ENCODE data around the gene PFAS. TPM values are rescaled to one million over a fixed set of nuclear protein-coding genes. Genes with fewer than 3 reads are reported as not detected.
A peak's percentile ranks its signal among the peaks of the same experiment; 100 is the strongest.

The PFAS gene
- total and polyA plus RNA-seq, 10 donors = 12.6 to 70.3 (median 26.4) TPM

- Histone ChIP-seq H3K36me3 (peaks cover 0 to 5% (median 0%) of the 10 kb centered on the region in 6 donors), H3K4me3 (no peak overlapping the region), H3K4me1 (peaks cover 11 to 76% (median 48%) of the 10 kb centered on the region in 6 donors), H3K9me3 (no peaks in the 10 kb centered on the region), H3K27me3 (replicated peaks in 1 of 7) (no peaks in the 10 kb centered on the region), H3K27ac (peak overlapping the region in 7 of 8 donors; percentile 13 to 72 (median 44))
- intact Hi-C loops (cut with DNase I; ENCODE audit: low total_unique reads) = loop anchor here (10.0 kb wide), 1 partner anchor 68 kb away; no protein-coding TSS in a partner anchor
- DNase-seq = no peak
- 43 to 61% (median 57%) methylated on average over 5 of the region's 5 CpGs for WGBS, 5 donors
- TF ChIP-seq POLR2AphosphoS5 (IDR thresholded peaks at IDR 0.05) (peak in 1 of 3 donors; percentile 69), POLR2A (IDR thresholded peaks at IDR 0.05) (no peak)
Measured at GRCh38 chr17:8292639-8293395, 43.7 kb downstream of the PFAS start.

- Histone ChIP-seq H3K27me3 (replicated peaks in 1 of 7) (no peaks in the 10 kb centered on the region), H3K4me1 (peaks cover 5 to 66% (median 38%) of the 10 kb centered on the region in 6 donors), H3K9me3 (no peaks in the 10 kb centered on the region), H3K36me3 (peaks cover 0 to 5% (median 0%) of the 10 kb centered on the region in 6 donors), H3K4me3 (peak overlapping the region in 1 of 8 donors; percentile 85), H3K27ac (peak overlapping the region in 3 of 8 donors; percentile 95 to 97 (median 96))
- DNase-seq = peak; percentile 81
- TF ChIP-seq CTCF (IDR thresholded peaks at IDR 0.05 in 8 of 11, conservative IDR thresholded peaks at IDR 0.05 in 3 of 11) = no peak
- TF ChIP-seq POLR2AphosphoS5 (IDR thresholded peaks at IDR 0.05) = no peak
- no peak for TF ChIP-seq POLR2A (IDR thresholded peaks at IDR 0.05)
- intact Hi-C loops (cut with DNase I; ENCODE audit: low total_unique reads) = loop anchor here (10.0 kb wide), 1 partner anchor 70 kb away; no protein-coding TSS in a partner anchor
- WGBS, 5 donors = 92 to 96% (median 94%) methylated on average over 5 to 9 of the region's 9 CpGs
Measured at GRCh38 chr17:8294361-8294760, 45.3 kb downstream of the PFAS start.

- Histone ChIP-seq H3K9me3 (no peaks in the 10 kb centered on the region), H3K27ac (peak overlapping the region; percentile 85 to 97 (median 88)), H3K4me1 (peaks cover 0 to 61% (median 33%) of the 10 kb centered on the region in 6 donors), H3K36me3 (peaks cover 0 to 5% (median 0%) of the 10 kb centered on the region in 6 donors), H3K4me3 (peak overlapping the region; percentile 61 to 85 (median 72)), H3K27me3 (replicated peaks in 1 of 7) (no peaks in the 10 kb centered on the region)
- intact Hi-C loops (cut with DNase I; ENCODE audit: low total_unique reads) = loop anchor here (10.0 kb wide), 1 partner anchor 70 kb away; no protein-coding TSS in a partner anchor
- no peak for DNase-seq
- TF ChIP-seq POLR2AphosphoS5 (IDR thresholded peaks at IDR 0.05) = no peak
- no peak for TF ChIP-seq POLR2A (IDR thresholded peaks at IDR 0.05)
- TF ChIP-seq CTCF (IDR thresholded peaks at IDR 0.05 in 8 of 11, conservative IDR thresholded peaks at IDR 0.05 in 3 of 11) = no peak
- WGBS, 5 donors = 8 to 12% (median 9%) methylated on average over 15 of the region's 15 CpGs
Measured at GRCh38 chr17:8294814-8295316, 45.8 kb downstream of the PFAS start.

- Histone ChIP-seq H3K9me3 (no peaks in the 10 kb centered on the region), H3K36me3 (no peaks in the 10 kb centered on the region), H3K27me3 (replicated peaks in 1 of 7) (no peaks in the 10 kb centered on the region), H3K4me3 (no peak overlapping the region), H3K27ac (no peak overlapping the region), H3K4me1 (peaks cover 0 to 20% (median 10%) of the 10 kb centered on the region in 6 donors)
- intact Hi-C loops (cut with DNase I; ENCODE audit: low total_unique reads) = loop anchor here (10.0 kb wide), 1 partner anchor 225 kb away; no protein-coding TSS in a partner anchor
- TF ChIP-seq POLR2AphosphoS5 (IDR thresholded peaks at IDR 0.05) = no peak
- TF ChIP-seq POLR2A (IDR thresholded peaks at IDR 0.05) = no peak
- TF ChIP-seq CTCF (IDR thresholded peaks at IDR 0.05 in 8 of 11, conservative IDR thresholded peaks at IDR 0.05 in 3 of 11) = no peak
- 26 to 53% (median 45%) methylated on average over 3 of the region's 3 CpGs for WGBS, 5 donors
- DNase-seq = no peak
Measured at GRCh38 chr17:8300226-8300625, 51.1 kb downstream of the PFAS start.
